GM12864 (cell line): ENCODE results near the gene RMDN2.

Source experiments
- DNase-seq: peaks from one replicate; pipeline ENCODE4 v3.0.0-alpha.2; 2011; ENCODE audit warnings: low read depth
- H3K4me3 ChIP-seq: 2 replicates; pipeline ENCODE4 v1.5.1; 2011; ENCODE audit warnings: mild to moderate bottlenecking, low read depth, low read length, control low read depth
- TF ChIP-seq, protein P1 (sequence below): IDR thresholded peaks from 2 replicates; pipeline ENCODE4 v1.5.1; 2011; ENCODE audit warnings: low read depth, mild to moderate bottlenecking, moderate library complexity, low read length, control low read depth, inconsistent platforms; ENCODE audit errors: missing control alignments

Gene RMDN2

GRCh38 chr2:37897511-37897910 lies 27.6 kb upstream of the RMDN2 start:
- no peak overlapping the region for H3K4me3 ChIP-seq
- DNase-seq: no peak

DNA sequence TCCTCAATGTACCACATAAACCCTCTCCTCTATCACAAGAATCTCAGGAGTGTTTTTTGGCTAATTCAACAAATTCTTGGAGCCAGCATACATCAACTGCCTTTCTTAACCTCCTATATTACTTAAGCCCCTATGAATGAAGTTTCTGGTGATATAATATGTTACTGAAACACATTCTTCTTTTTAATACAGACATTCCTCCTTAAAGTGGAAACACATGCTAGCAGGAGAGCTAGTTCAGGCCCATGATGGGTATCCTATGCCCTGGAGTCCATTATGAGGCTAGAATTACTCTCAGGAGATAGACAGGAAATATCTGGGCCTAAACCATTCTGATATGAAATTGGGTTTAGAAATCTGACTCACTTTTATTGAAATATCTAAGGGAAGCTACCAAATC lies 26.6 kb upstream of the RMDN2 start:
- no peak for DNase-seq
- no peak overlapping the region for H3K4me3 ChIP-seq
- TF ChIP-seq, protein P1, sequence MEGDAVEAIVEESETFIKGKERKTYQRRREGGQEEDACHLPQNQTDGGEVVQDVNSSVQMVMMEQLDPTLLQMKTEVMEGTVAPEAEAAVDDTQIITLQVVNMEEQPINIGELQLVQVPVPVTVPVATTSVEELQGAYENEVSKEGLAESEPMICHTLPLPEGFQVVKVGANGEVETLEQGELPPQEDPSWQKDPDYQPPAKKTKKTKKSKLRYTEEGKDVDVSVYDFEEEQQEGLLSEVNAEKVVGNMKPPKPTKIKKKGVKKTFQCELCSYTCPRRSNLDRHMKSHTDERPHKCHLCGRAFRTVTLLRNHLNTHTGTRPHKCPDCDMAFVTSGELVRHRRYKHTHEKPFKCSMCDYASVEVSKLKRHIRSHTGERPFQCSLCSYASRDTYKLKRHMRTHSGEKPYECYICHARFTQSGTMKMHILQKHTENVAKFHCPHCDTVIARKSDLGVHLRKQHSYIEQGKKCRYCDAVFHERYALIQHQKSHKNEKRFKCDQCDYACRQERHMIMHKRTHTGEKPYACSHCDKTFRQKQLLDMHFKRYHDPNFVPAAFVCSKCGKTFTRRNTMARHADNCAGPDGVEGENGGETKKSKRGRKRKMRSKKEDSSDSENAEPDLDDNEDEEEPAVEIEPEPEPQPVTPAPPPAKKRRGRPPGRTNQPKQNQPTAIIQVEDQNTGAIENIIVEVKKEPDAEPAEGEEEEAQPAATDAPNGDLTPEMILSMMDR: no peak

More at GRCh38 chr2:37897511-37897910, 27.6 kb upstream of the RMDN2 start:
- TF ChIP-seq, protein P1: no peak

GRCh38 chr2:37902991-37903390 lies 22.1 kb upstream of the RMDN2 start:
- no peak for DNase-seq
- no peak overlapping the region for H3K4me3 ChIP-seq
- TF ChIP-seq, protein P1: no peak

GRCh38 chr2:37904425-37904824 lies 20.7 kb upstream of the RMDN2 start:
- no peak for DNase-seq
- no peak overlapping the region for H3K4me3 ChIP-seq
- TF ChIP-seq, protein P1: no peak

DNA sequence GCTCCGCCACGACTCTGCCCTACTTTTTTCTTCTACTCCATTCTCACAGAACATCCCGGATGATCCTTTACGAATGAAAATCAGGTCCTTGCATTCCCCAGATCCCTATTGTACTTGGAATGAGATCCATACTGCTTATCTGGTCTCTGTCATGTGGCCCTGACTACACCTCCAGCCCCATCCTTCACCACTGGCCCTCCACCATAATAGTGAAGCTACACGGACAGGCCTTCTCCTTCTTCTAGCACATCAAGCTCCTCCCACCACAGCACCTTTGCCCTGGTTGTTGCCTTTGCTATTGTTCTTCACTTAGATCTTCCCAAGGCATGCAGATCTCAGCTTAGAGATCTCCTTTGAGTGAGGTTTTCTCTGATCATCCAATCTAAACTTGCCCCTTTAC lies 20.1 kb upstream of the RMDN2 start:
- no peak for DNase-seq
- no peak overlapping the region for H3K4me3 ChIP-seq

GRCh38 chr2:37906131-37906530 lies 19.0 kb upstream of the RMDN2 start:
- TF ChIP-seq, protein P1: no peak
- no peak for DNase-seq

More for the DNA sequence above, 20.1 kb upstream of the RMDN2 start:
- TF ChIP-seq, protein P1: no peak

DNA sequence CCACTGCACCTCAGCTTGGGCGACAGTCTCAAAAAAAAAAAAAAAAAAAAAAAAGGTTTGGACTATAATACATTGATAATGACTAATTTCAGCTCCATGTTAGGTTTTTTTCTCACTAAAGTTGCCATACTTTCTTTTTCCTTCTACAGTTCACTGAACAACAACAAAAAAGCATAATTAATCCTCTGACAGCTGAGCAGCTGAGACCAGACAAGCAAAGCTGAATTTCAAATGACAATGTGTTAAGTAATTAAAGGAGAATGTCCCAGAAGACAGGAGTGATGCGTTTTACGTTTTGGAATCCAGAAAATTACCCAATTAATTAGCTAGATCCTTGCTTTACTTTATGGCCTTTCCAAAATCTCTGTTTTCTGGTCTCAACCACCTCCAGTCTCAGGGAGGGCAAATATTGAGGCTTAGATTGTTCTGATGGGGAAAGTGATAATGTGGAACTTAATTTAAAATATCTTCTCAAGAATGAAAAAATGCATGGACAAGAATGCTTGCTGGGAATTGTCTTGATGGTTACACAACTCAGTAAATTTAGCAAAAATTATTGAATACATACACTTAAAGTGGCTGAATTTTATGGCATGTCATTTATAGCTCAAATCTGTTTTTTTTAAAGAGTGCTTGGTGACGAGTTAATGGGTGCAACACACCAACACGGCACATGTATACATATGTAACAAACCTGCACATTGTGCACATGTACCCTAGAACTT lies 17.4 kb upstream of the RMDN2 start:
- H3K4me3 ChIP-seq: no peak overlapping the region
- TF ChIP-seq, protein P1: no peak
- no peak for DNase-seq

More at GRCh38 chr2:37906131-37906530, 19.0 kb upstream of the RMDN2 start:
- no peak overlapping the region for H3K4me3 ChIP-seq
